Measurements from ENCODE around the gene FCHSD2.
A peak's percentile ranks its signal among the peaks of the same experiment; 100 is the strongest.

Gene FCHSD2

GRCh38 chr11:73143126-73143838 is 1.2 kb upstream of the FCHSD2 start:
- no peaks in the 10 kb centered on the region for H3K27me3 ChIP-seq (replicated peaks in 2 of 5; ENCODE audit: control insufficient read depth in 4 of 5, insufficient read depth in 5 of 5, low read length in 4 of 5)
- ChIA-PET CTCF (interaction anchor here (0.6 to 8.0 kb wide), 17 partner anchors 8 to 313 kb away, joined by 3 to 108 read pairs (median 4); no protein-coding TSS in a partner anchor), POLR2A (interaction anchor here (0.9 to 3.4 kb wide), 4 partner anchors 11 to 42 kb away, joined by 3 to 55 read pairs (median 23); no protein-coding TSS in a partner anchor)
- no peaks in the 10 kb centered on the region for H3K9me3 ChIP-seq (ENCODE audit: control extremely low read depth in 1 of 5, control insufficient read depth in 4 of 5, insufficient read depth in 2 of 5, low read depth in 1 of 5, low read length in 4 of 5)
- peak; percentile 70 to 88 (median 82) for DNase-seq
- H3K27ac ChIP-seq (ENCODE audit: insufficient read depth in 1 of 2, low read depth in 1 of 2, low read length in 2 of 2, poor library complexity in 1 of 2, severe bottlenecking in 2 of 2): peak overlapping the region; percentile 90 to 95
- H3K36me3 ChIP-seq (ENCODE audit: control insufficient read depth in 4 of 4, insufficient read depth in 4 of 4, low read length in 3 of 4): peaks cover 0 to 5% (median 2%) of the 10 kb centered on the region in 4 experiments
- H3K4me1 ChIP-seq (ENCODE audit: control extremely low read depth in 1 of 4, control insufficient read depth in 4 of 4, insufficient read depth in 4 of 4, low read length in 3 of 4): peaks cover 45 to 78% (median 69%) of the 10 kb centered on the region in 4 experiments
- H3K4me3 ChIP-seq (ENCODE audit: control insufficient read depth in 1 of 7, extremely low read depth in 1 of 7, insufficient read depth in 4 of 7, low read depth in 2 of 7, low read length in 6 of 7): peak overlapping the region; percentile 43 to 98 (median 93)
- 0% methylated on average over 12 of the region's 13 CpGs for WGBS (ENCODE audit: insufficient coverage)

DNA sequence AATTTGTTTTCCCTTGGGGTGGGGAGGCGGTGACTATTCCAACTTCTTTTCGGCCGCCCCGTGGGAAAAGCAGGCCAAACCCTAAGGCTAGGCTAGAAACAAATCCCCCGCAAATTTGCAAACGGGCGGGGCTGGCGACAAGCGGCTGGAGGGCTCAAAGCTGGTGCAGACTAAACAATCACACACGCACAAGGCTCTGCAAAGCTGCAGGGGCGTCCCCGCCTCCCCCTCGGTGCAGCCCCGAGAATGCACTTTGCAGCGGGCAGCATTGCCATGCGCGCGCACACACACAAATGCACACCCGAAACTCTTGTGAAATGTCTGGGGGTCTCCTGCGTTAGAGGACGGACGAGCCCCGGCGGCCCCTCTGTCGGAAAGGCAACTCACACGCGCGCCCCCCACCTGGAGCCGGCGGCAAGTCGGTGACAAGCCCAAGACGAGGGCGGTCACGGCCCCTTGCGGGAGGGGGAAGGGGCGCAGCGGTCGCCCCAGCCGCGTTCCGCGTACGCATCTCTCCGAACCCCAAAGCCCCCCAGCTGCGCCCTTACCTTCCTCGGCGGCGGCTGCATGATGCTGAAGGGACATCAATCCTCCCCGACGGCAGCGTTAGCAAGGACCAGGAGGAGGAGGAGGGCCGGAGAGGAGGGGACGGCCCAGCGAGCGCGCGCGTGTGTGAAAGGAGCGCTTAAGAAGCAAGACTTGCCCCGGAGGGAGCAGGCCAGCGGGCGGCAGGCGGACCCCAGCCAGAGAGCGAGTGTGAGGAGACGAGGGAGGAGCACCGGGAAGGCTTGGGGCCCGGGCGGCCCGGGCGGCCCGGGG is 600 bp downstream of the FCHSD2 start:
- CTCF ChIA-PET: interaction anchor here (0.6 to 8.0 kb wide), 8 partner anchors 10 to 216 kb away, joined by 3 to 108 read pairs (median 4); no protein-coding TSS in a partner anchor
- DNase-seq: peak; percentile 83 to 91 (median 84)
- peaks cover 43 to 75% (median 64%) of the 10 kb centered on the region in 4 experiments for H3K4me1 ChIP-seq (ENCODE audit: control extremely low read depth in 1 of 4, control insufficient read depth in 4 of 4, insufficient read depth in 4 of 4, low read length in 3 of 4)

DNA sequence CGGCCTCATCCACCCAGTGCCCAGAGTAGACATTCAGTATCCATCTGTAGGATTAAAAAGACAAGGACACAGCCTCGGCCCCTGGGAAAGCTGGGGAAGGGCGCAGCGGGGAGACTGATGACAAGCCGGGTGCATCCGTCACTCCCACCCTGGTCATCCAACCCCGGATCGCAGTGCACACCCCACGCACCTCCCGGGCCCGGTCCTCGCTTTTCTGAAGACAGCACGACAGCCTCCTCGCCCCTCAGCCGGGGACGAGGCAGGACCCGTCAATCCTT is 1.1 kb downstream of the FCHSD2 start:
- Histone ChIP-seq H3K4me3 (ENCODE audit: control insufficient read depth in 1 of 7, extremely low read depth in 1 of 7, insufficient read depth in 4 of 7, low read depth in 2 of 7, low read length in 6 of 7) (peak overlapping the region; percentile 86 to 98 (median 93)), H3K9me3 (ENCODE audit: control extremely low read depth in 1 of 5, control insufficient read depth in 4 of 5, insufficient read depth in 2 of 5, low read depth in 1 of 5, low read length in 4 of 5) (no peaks in the 10 kb centered on the region), H3K36me3 (ENCODE audit: control insufficient read depth in 4 of 4, insufficient read depth in 4 of 4, low read length in 3 of 4) (peaks cover 2 to 14% (median 3%) of the 10 kb centered on the region in 4 experiments), H3K27ac (ENCODE audit: insufficient read depth in 1 of 2, low read depth in 1 of 2, low read length in 2 of 2, poor library complexity in 1 of 2, severe bottlenecking in 2 of 2) (peak overlapping the region; percentile 90 to 95), H3K27me3 (replicated peaks in 2 of 5; ENCODE audit: control insufficient read depth in 4 of 5, insufficient read depth in 5 of 5, low read length in 4 of 5) (no peaks in the 10 kb centered on the region), H3K4me1 (ENCODE audit: control extremely low read depth in 1 of 4, control insufficient read depth in 4 of 4, insufficient read depth in 4 of 4, low read length in 3 of 4) (peaks cover 43 to 70% (median 62%) of the 10 kb centered on the region in 4 experiments)
- DNase-seq: no peak
- ChIA-PET CTCF (interaction anchor here (0.6 to 8.0 kb wide), 4 partner anchors 9 to 43 kb away, joined by 3 to 108 read pairs (median 3); no protein-coding TSS in a partner anchor), POLR2A (interaction anchor here (0.5 to 3.4 kb wide), 3 partner anchors 13 to 36 kb away, joined by 3 to 55 read pairs (median 37); no protein-coding TSS in a partner anchor)
- WGBS (ENCODE audit: insufficient coverage): 0% methylated on average over 17 of the region's 17 CpGs

More for the DNA sequence above, 600 bp downstream of the FCHSD2 start:
- peak overlapping the region; percentile 86 to 98 (median 93) for H3K4me3 ChIP-seq (ENCODE audit: control insufficient read depth in 1 of 7, extremely low read depth in 1 of 7, insufficient read depth in 4 of 7, low read depth in 2 of 7, low read length in 6 of 7)
- H3K27ac ChIP-seq (ENCODE audit: insufficient read depth in 1 of 2, low read depth in 1 of 2, low read length in 2 of 2, poor library complexity in 1 of 2, severe bottlenecking in 2 of 2): peak overlapping the region; percentile 90 to 95
- WGBS (ENCODE audit: insufficient coverage): 0% methylated on average over 48 of the region's 71 CpGs
- POLR2A ChIA-PET: interaction anchor here (3.3 to 3.4 kb wide), 2 partner anchors 13 to 36 kb away, joined by 37 to 55 read pairs; no protein-coding TSS in a partner anchor
- no peaks in the 10 kb centered on the region for H3K27me3 ChIP-seq (replicated peaks in 2 of 5; ENCODE audit: control insufficient read depth in 4 of 5, insufficient read depth in 5 of 5, low read length in 4 of 5)
- peaks cover under 1 to 14% (median 3%) of the 10 kb centered on the region in 4 experiments for H3K36me3 ChIP-seq (ENCODE audit: control insufficient read depth in 4 of 4, insufficient read depth in 4 of 4, low read length in 3 of 4)
- no peaks in the 10 kb centered on the region for H3K9me3 ChIP-seq (ENCODE audit: control extremely low read depth in 1 of 5, control insufficient read depth in 4 of 5, insufficient read depth in 2 of 5, low read depth in 1 of 5, low read length in 4 of 5)

- H3K27ac ChIP-seq (ENCODE audit: insufficient read depth in 1 of 2, low read depth in 1 of 2, low read length in 2 of 2, poor library complexity in 1 of 2, severe bottlenecking in 2 of 2): peak overlapping the region; percentile 90 to 95
- ChIA-PET POLR2A (interaction anchor here (0.5 to 3.3 kb wide), 2 partner anchors 13 to 37 kb away, joined by 3 to 37 read pairs; no protein-coding TSS in a partner anchor), CTCF (interaction anchor here (0.6 to 8.0 kb wide), 4 partner anchors 8 to 43 kb away, joined by 3 to 108 read pairs (median 3); no protein-coding TSS in a partner anchor)
- H3K36me3 ChIP-seq (ENCODE audit: control insufficient read depth in 4 of 4, insufficient read depth in 4 of 4, low read length in 3 of 4): peaks cover 2 to 19% (median 4%) of the 10 kb centered on the region in 4 experiments
- peaks cover 40 to 67% (median 57%) of the 10 kb centered on the region in 4 experiments for H3K4me1 ChIP-seq (ENCODE audit: control extremely low read depth in 1 of 4, control insufficient read depth in 4 of 4, insufficient read depth in 4 of 4, low read length in 3 of 4)
- no peaks in the 10 kb centered on the region for H3K27me3 ChIP-seq (replicated peaks in 2 of 5; ENCODE audit: control insufficient read depth in 4 of 5, insufficient read depth in 5 of 5, low read length in 4 of 5)
- peak overlapping the region; percentile 86 to 98 (median 93) for H3K4me3 ChIP-seq (ENCODE audit: control insufficient read depth in 1 of 7, extremely low read depth in 1 of 7, insufficient read depth in 4 of 7, low read depth in 2 of 7, low read length in 6 of 7)
- 0% methylated on average over 21 of the region's 26 CpGs for WGBS (ENCODE audit: insufficient coverage)
- DNase-seq: peak in 2 of 3 donors; percentile 42 to 43
- H3K9me3 ChIP-seq (ENCODE audit: control extremely low read depth in 1 of 5, control insufficient read depth in 4 of 5, insufficient read depth in 2 of 5, low read depth in 1 of 5, low read length in 4 of 5): no peaks in the 10 kb centered on the region
Observed at GRCh38 chr11:73140213-73141030, 1.7 kb downstream of the FCHSD2 start.

- Histone ChIP-seq H3K4me1 (ENCODE audit: control extremely low read depth in 1 of 4, control insufficient read depth in 4 of 4, insufficient read depth in 4 of 4, low read length in 3 of 4) (peaks cover 32 to 60% (median 49%) of the 10 kb centered on the region in 4 experiments), H3K27ac (ENCODE audit: insufficient read depth in 1 of 2, low read depth in 1 of 2, low read length in 2 of 2, poor library complexity in 1 of 2, severe bottlenecking in 2 of 2) (peak overlapping the region; percentile 29 to 95), H3K36me3 (ENCODE audit: control insufficient read depth in 4 of 4, insufficient read depth in 4 of 4, low read length in 3 of 4) (peaks cover 3 to 20% (median 5%) of the 10 kb centered on the region in 4 experiments), H3K9me3 (ENCODE audit: control extremely low read depth in 1 of 5, control insufficient read depth in 4 of 5, insufficient read depth in 2 of 5, low read depth in 1 of 5, low read length in 4 of 5) (no peaks in the 10 kb centered on the region), H3K4me3 (ENCODE audit: control insufficient read depth in 1 of 7, extremely low read depth in 1 of 7, insufficient read depth in 4 of 7, low read depth in 2 of 7, low read length in 6 of 7) (peak overlapping the region in 6 of 7 experiments; percentile 86 to 98 (median 94)), H3K27me3 (replicated peaks in 2 of 5; ENCODE audit: control insufficient read depth in 4 of 5, insufficient read depth in 5 of 5, low read length in 4 of 5) (no peaks in the 10 kb centered on the region)
- WGBS (ENCODE audit: insufficient coverage): no CpG with 5 or more reads among the region's 2 CpGs
- DNase-seq: no peak
- ChIA-PET CTCF (interaction anchor here (8.0 kb wide), 1 partner anchor 38 kb away, joined by 108 read pairs; no protein-coding TSS in a partner anchor), POLR2A (no interaction called here)
Observed at GRCh38 chr11:73139476-73140198, 2.5 kb downstream of the FCHSD2 start.

GRCh38 chr11:73137944-73138274 is 4.2 kb downstream of the FCHSD2 start:
- Histone ChIP-seq H3K36me3 (ENCODE audit: control insufficient read depth in 4 of 4, insufficient read depth in 4 of 4, low read length in 3 of 4) (peaks cover 4 to 36% (median 12%) of the 10 kb centered on the region in 4 experiments), H3K27ac (ENCODE audit: insufficient read depth in 1 of 2, low read depth in 1 of 2, low read length in 2 of 2, poor library complexity in 1 of 2, severe bottlenecking in 2 of 2) (peak overlapping the region in 1 of 2 experiments; percentile 19), H3K9me3 (ENCODE audit: control extremely low read depth in 1 of 5, control insufficient read depth in 4 of 5, insufficient read depth in 2 of 5, low read depth in 1 of 5, low read length in 4 of 5) (no peaks in the 10 kb centered on the region), H3K4me1 (ENCODE audit: control extremely low read depth in 1 of 4, control insufficient read depth in 4 of 4, insufficient read depth in 4 of 4, low read length in 3 of 4) (peaks cover 20 to 42% (median 32%) of the 10 kb centered on the region in 4 experiments), H3K27me3 (replicated peaks in 2 of 5; ENCODE audit: control insufficient read depth in 4 of 5, insufficient read depth in 5 of 5, low read length in 4 of 5) (no peaks in the 10 kb centered on the region), H3K4me3 (ENCODE audit: control insufficient read depth in 1 of 7, extremely low read depth in 1 of 7, insufficient read depth in 4 of 7, low read depth in 2 of 7, low read length in 6 of 7) (peak overlapping the region in 4 of 7 experiments; percentile 5 to 45 (median 20))
- CTCF ChIA-PET: interaction anchor here (0.5 to 4.7 kb wide), 8 partner anchors 12 to 321 kb away, joined by 3 to 33 read pairs (median 4); no protein-coding TSS in a partner anchor
- DNase-seq: no peak
- POLR2A ChIA-PET: no interaction called here

Data from common myeloid progenitor, CD34-positive (primary cell).